ENCODE measurements around the gene CYBA.

- TF ChIP-seq POLR2A (IDR thresholded peaks at IDR 0.05; ENCODE audit: low read length) (no peak), GATA1 (IDR thresholded peaks at IDR 0.05; ENCODE audit: low read depth, low read length) (no peak)
These were observed 35.2 kb upstream of the CYBA start for GRCh38 chr16:88686062-88686438.
